Activated CD4-positive, alpha-beta T cell treated with anti-CD3 and anti-CD28 coated beads for 4 hours (primary cell): ENCODE measurements around the gene LARP6.
"Not testable (repeated sequence)": the region's sequence is repeated elsewhere in the genome, so short reads cannot be mapped to it uniquely, and the experiment has no call there.

ENCODE experiments used
- DNase-seq, 2 donors: peaks; one replicate each; pipeline ENCODE4 v3.0.0-alpha.2; 2020

The LARP6 gene

GRCh38 chr15:70853973-70854665 is at the start of gene LARP6:
Gene LARP6 (minus strand): TSS chr15:70854157. CDS start chr15:70854088, 69 bp downstream.
- DNase-seq, result peak; percentile 3 to 10

- no peak for DNase-seq
Measured at GRCh38 chr15:70902107-70902506, 48.1 kb upstream of the LARP6 start.

- no peak for DNase-seq
Measured at GRCh38 chr15:70892912-70893560, 39.1 kb upstream of the LARP6 start.

GRCh38 chr15:70892002-70892911 is 38.3 kb upstream of the LARP6 start, which contains the start of the genes LRRC49 and THAP10:
Gene LRRC49 (plus strand): TSS chr15:70892826. CDS start chr15:70892895, 69 bp downstream.
Gene THAP10 (minus strand): TSS chr15:70892433. CDS start chr15:70892272, 161 bp downstream.
- DNase-seq, result peak; percentile 5 to 11

GRCh38 chr15:70882361-70882760 is 28.4 kb upstream of the LARP6 start:
- DNase-seq, result no peak

GRCh38 chr15:70880781-70881180 is 26.8 kb upstream of the LARP6 start:
- DNase-seq, result no peak

- no peak for DNase-seq
Measured at GRCh38 chr15:70879401-70879800, 25.4 kb upstream of the LARP6 start.

GRCh38 chr15:70876683-70877082 is 22.7 kb upstream of the LARP6 start:
- DNase-seq, result no peak

GRCh38 chr15:70876011-70876410 is 22.1 kb upstream of the LARP6 start:
- no peak for DNase-seq

- no peak for DNase-seq
Measured at GRCh38 chr15:70875001-70875782, 21.2 kb upstream of the LARP6 start.

GRCh38 chr15:70873232-70874054 is 19.5 kb upstream of the LARP6 start:
- no peak for DNase-seq

- DNase-seq, result not testable (repeated sequence)
Measured at GRCh38 chr15:70871490-70871889, 17.5 kb upstream of the LARP6 start.

- DNase-seq, result no peak
Measured at GRCh38 chr15:70870051-70870450, 16.1 kb upstream of the LARP6 start.

GRCh38 chr15:70869346-70869745 is 15.4 kb upstream of the LARP6 start:
- DNase-seq, result no peak

- no peak for DNase-seq
Measured at GRCh38 chr15:70867911-70868467, 14.0 kb upstream of the LARP6 start.

- no peak for DNase-seq
Measured at GRCh38 chr15:70866982-70867641, 13.2 kb upstream of the LARP6 start.

GRCh38 chr15:70863450-70864218 is 9.7 kb upstream of the LARP6 start:
- no peak for DNase-seq

GRCh38 chr15:70859998-70860397 is 6.0 kb upstream of the LARP6 start:
- no peak for DNase-seq

- DNase-seq, result no peak
Measured at GRCh38 chr15:70859322-70859908, 5.5 kb upstream of the LARP6 start.
